ENCODE results near the gene NFYA.

- TF ChIP-seq NFE2L1 (CRISPR knock-in tag; IDR thresholded peaks at IDR 0.05) = no peak
- no peak for TF ChIP-seq CTCF (IDR thresholded peaks at IDR 0.05)
- no peak for TF ChIP-seq SP1 (CRISPR knock-in tag; conservative IDR thresholded peaks at IDR 0.05)
- TF ChIP-seq HMGXB4 (CRISPR knock-in tag; IDR thresholded peaks at IDR 0.05) = no peak
- TF ChIP-seq ATF3 (CRISPR knock-in tag; conservative IDR thresholded peaks at IDR 0.05) = no peak
- TF ChIP-seq FOXK1 (CRISPR knock-in tag; IDR thresholded peaks at IDR 0.05) = no peak
- no peak for TF ChIP-seq GABPB1 (CRISPR knock-in tag; IDR thresholded peaks at IDR 0.05)
- TF ChIP-seq ZNF232 (CRISPR knock-in tag; IDR thresholded peaks at IDR 0.05) = no peak
Observed at GRCh38 chr6:41093729-41094128, 21.0 kb downstream of the NFYA start.

Measured in WTC11 (cell line).